HG02884 (cell line): ENCODE results near the gene FCRL6.

Source experiments
- ATAC-seq: cut with Tn5 transposase; IDR thresholded peaks from one replicate; pipeline ENCODE4 v1.9.1; 2021; ENCODE audit warnings: mild to moderate bottlenecking, moderate library complexity; ENCODE audit not compliant: unreplicated experiment

The FCRL6 gene

GRCh38 chr1:159802111-159802510, at the start of gene FCRL6:
FCRL6 (plus strand) TSS chr1:159802360; CDS start chr1:159802425, 65 bp downstream.
- no peak for ATAC-seq

GRCh38 chr1:159753386-159753785, 48.8 kb upstream of the FCRL6 start:
- ATAC-seq, result no peak

GRCh38 chr1:159755451-159756007, 46.6 kb upstream of the FCRL6 start:
- ATAC-seq, result no peak

- ATAC-seq, result no peak
Observed at GRCh38 chr1:159756397-159756796, 45.8 kb upstream of the FCRL6 start.

- ATAC-seq, result no peak
Observed at GRCh38 chr1:159763686-159764085, 38.5 kb upstream of the FCRL6 start.

- ATAC-seq, result no peak
Observed at GRCh38 chr1:159765806-159766205, 36.4 kb upstream of the FCRL6 start.

- ATAC-seq, result no peak
Observed at GRCh38 chr1:159771127-159771895, 30.8 kb upstream of the FCRL6 start.

- ATAC-seq, result no peak
Observed at GRCh38 chr1:159774465-159774864, 27.7 kb upstream of the FCRL6 start.

- ATAC-seq, result no peak
Observed at GRCh38 chr1:159775716-159776115, 26.4 kb upstream of the FCRL6 start.

- no peak for ATAC-seq
Observed at GRCh38 chr1:159778266-159778665, 23.9 kb upstream of the FCRL6 start.

- ATAC-seq, result no peak
Observed at GRCh38 chr1:159779403-159779851, 22.7 kb upstream of the FCRL6 start.

GRCh38 chr1:159780583-159781582, 21.3 kb upstream of the FCRL6 start, which contains the start of gene DUSP23:
DUSP23 (plus strand) TSS chr1:159780962; CDS start chr1:159781101, 139 bp downstream.
- peak; percentile 99 for ATAC-seq

- ATAC-seq, result no peak
Observed at GRCh38 chr1:159781992-159782391, 20.2 kb upstream of the FCRL6 start.

- no peak for ATAC-seq
Observed at GRCh38 chr1:159783724-159784123, 18.4 kb upstream of the FCRL6 start.

- no peak for ATAC-seq
Observed at GRCh38 chr1:159786465-159786864, 15.7 kb upstream of the FCRL6 start.

- no peak for ATAC-seq
Observed at GRCh38 chr1:159786966-159787365, 15.2 kb upstream of the FCRL6 start.

GRCh38 chr1:159790237-159790917, 11.8 kb upstream of the FCRL6 start:
- ATAC-seq, result no peak

GRCh38 chr1:159791031-159791430, 11.1 kb upstream of the FCRL6 start:
- ATAC-seq, result no peak

- ATAC-seq, result no peak
Observed at GRCh38 chr1:159791461-159791860, 10.7 kb upstream of the FCRL6 start.

GRCh38 chr1:159795534-159795933, 6.6 kb upstream of the FCRL6 start:
- ATAC-seq, result no peak

GRCh38 chr1:159798893-159799292, 3.3 kb upstream of the FCRL6 start:
- ATAC-seq, result no peak
